ENCODE data around the gene TMEM203.

The TMEM203 gene

DNA sequence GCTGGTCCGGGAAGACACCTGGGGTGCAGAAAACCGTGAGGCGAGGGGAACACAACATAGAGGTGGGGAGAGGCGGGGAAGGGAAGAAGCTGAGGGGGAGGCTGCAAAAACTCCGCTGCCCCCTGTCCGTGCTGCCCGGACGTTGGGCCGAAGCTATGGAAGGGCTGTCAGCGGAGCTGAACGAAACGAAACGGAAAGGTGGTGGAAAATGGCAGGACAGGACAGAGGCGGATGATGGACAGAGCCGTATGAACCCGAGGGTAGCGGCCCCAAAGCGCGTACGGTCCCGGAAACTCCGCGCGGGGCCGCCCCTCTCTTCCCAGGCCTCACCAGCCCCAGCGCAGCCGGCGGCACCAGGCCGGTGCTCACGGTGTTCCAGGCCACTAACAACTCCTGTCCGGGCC lies 17.4 kb downstream of the TMEM203 start:
- TF ChIP-seq CTCF (IDR thresholded peaks at IDR 0.05; ENCODE audit: low read depth, low read length, missing control alignments) = no peak
- in situ Hi-C loops (cut with HindIII; ENCODE audit: low sequenced_read_pairs) = no loop called here
- peak overlapping the region; percentile 93 for H3K4me3 ChIP-seq (ENCODE audit: low read depth, low read length)
- no peak for DNase-seq (ENCODE audit: low read depth)

GRCh38 chr9:137187386-137187785 lies 18.1 kb downstream of the TMEM203 start:
- DNase-seq (ENCODE audit: low read depth) = no peak
- no peak for TF ChIP-seq CTCF (IDR thresholded peaks at IDR 0.05; ENCODE audit: low read depth, low read length, missing control alignments)
- in situ Hi-C loops (cut with HindIII; ENCODE audit: low sequenced_read_pairs) = no loop called here
- peak overlapping the region; percentile 93 for H3K4me3 ChIP-seq (ENCODE audit: low read depth, low read length)

DNA sequence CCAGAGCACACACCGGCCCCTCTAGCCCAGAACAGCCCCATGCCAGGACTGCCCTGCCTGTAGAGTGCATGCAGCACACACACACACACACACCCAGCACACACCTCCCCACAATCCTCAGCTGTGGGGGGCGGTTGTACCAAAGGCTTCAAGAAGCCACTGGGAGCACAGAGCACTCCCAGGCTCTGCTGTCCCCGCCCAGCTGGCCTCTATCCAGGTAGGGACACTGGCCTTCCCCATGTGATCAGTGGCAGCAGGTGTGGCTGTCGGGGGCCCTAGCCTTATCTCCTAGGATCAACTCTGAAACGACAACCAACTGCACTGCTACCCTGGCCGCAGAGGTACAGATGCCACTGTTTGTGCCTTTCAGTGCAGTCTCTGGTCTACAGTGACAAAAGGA lies 19.1 kb downstream of the TMEM203 start:
- H3K4me3 ChIP-seq (ENCODE audit: low read depth, low read length) = no peak overlapping the region

GRCh38 chr9:137185921-137186320 lies 19.5 kb downstream of the TMEM203 start:
- in situ Hi-C loops (cut with HindIII; ENCODE audit: low sequenced_read_pairs) = no loop called here
- DNase-seq (ENCODE audit: low read depth) = no peak
- no peak overlapping the region for H3K4me3 ChIP-seq (ENCODE audit: low read depth, low read length)
- no peak for TF ChIP-seq CTCF (IDR thresholded peaks at IDR 0.05; ENCODE audit: low read depth, low read length, missing control alignments)

More for the DNA sequence above, 19.1 kb downstream of the TMEM203 start:
- in situ Hi-C loops (cut with HindIII; ENCODE audit: low sequenced_read_pairs) = no loop called here
- DNase-seq (ENCODE audit: low read depth) = no peak
- TF ChIP-seq CTCF (IDR thresholded peaks at IDR 0.05; ENCODE audit: low read depth, low read length, missing control alignments) = no peak

- in situ Hi-C loops (cut with HindIII; ENCODE audit: low sequenced_read_pairs) = no loop called here
- TF ChIP-seq CTCF (IDR thresholded peaks at IDR 0.05; ENCODE audit: low read depth, low read length, missing control alignments) = no peak
- DNase-seq (ENCODE audit: low read depth) = no peak
- no peak overlapping the region for H3K4me3 ChIP-seq (ENCODE audit: low read depth, low read length)
Observed at GRCh38 chr9:137184881-137185660, 20.4 kb downstream of the TMEM203 start.

DNA sequence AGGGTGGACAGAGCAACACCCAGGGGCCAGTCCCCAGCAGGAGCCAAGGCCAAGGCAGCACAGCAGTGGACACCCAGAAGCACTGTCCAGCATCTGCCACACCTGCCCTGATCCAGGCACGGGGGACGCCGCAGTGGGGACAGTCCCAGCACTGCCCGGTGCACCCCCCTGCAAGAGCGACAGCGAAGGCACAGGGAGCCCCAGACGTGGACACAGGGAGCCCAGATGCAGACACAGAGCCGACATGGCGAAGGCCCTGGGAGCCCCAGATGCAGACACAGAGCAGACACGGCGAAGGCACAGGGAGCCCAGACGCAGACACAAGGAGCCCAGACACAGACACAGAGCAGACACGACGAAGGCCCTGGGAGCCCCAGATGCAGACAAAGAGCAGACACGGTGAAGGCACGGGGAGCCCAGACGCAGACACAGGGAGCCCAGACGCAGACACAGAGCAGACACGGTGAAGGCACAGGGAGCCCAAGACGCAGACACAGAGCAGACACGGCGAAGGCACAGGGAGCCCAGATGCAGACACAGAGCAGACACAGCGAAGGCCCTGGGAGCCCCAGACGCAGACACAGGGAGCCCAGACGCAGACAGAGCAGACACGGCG lies 21.4 kb downstream of the TMEM203 start:
- in situ Hi-C loops (cut with HindIII; ENCODE audit: low sequenced_read_pairs) = no loop called here
- no peak for DNase-seq (ENCODE audit: low read depth)
- no peak for TF ChIP-seq CTCF (IDR thresholded peaks at IDR 0.05; ENCODE audit: low read depth, low read length, missing control alignments)
- H3K4me3 ChIP-seq (ENCODE audit: low read depth, low read length) = no peak overlapping the region

All from astrocyte of the cerebellum (primary cell).